ENCODE measurements around the gene DNAH10.

The DNAH10 gene

DNA sequence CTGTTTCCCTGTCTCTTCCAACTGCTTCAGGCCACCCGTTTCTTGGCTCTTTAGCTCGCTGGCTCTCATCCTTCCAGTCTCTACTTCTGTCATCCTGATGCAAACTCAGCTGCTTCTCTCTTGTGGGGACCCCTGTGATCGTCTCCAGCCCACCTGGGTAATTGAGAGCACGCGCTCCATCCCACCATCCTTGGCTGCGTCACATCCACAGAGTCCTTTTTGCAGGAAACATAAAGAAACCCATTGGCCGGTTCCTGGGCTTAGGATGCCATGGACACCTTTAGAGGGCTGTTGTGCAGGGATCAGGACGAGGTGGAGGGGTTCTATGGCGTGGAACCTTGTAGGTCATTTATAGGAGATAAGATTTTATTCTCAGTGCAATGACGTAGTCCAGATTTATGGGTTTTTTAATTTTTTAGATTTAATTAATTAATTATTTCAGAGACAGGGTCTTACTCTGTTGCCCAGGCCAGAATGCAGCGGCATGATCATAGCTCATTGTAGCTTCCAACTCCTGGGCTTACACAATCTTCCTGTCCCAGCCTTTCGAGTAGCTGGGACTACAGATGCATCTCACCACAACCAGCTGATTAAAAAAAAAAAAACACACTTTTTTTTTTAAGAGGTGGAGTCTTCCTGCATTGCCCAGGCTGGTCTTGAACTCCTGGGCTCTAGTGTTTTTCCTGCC lies 127.9 kb downstream of the DNAH10 start:
- no peak for DNase-seq

DNA sequence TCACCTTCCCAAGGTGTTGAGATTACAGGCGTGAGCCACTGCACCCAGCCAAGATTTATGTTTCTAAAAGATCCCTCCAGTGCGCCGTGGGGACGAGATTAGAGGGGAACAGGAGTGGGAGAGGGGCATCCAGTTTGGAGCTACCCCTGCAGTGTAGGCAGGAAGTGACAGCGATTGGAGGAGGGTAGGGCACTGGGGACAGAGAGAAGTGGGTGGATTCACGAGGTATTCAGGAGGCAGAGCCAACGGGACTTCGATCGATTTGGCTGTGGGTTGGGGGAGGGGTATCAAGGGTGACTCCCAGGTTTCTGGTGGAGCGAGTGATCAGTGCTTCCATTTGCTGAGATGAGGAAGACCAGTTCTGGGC lies 128.4 kb downstream of the DNAH10 start:
- no peak for DNase-seq

DNA sequence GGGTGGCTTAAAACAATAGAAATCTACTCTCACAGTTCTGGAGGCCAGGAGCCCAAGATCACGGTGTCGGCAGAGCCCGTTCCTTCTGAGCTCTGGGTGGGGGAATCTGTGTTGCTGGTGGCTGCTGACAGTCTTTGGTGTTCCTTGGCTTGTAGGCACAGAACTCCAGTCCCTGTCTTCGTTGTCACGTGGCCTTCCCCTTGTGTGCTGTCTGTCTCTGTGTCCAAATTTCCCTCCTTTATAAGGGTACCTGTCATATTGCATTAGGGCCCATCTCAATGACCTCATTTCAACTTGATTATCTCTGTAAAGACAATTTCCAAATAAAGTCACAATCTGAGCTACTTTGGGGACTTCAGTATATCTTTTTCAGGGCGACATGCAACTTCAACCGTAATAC lies 128.9 kb downstream of the DNAH10 start:
- no peak for DNase-seq

DNA sequence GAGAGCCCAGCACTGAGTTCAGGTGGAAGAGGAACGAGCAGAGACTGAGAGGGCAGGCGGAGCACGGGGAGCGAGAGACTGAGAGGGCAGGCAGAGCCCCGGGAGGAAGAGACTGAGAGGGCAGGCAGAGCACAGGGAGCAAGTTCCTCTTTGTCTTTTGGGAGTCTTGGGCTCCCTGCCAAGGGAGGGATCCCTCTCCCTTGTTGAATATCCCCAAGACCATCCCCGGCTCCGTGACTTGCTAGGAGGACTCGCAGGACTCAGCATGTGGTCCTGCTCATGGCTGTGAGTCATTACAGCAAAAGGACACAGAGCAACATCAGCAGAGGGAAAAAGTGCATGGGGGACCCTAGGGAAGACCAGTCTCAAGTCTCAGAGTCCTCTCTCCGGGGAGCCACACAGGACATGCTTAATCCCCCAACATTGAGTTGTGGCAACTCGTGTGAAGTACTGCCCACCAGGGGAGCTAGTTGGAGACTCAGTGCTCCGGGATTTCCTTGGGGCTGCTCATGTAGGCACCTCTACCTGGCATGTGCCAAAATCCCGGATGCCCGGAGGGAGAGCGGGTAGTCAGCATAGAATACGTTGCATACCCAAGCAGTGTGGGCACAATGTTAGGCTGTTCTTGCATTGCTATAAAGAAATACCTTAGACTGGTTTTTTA lies 129.5 kb downstream of the DNAH10 start:
- no peak for DNase-seq

DNA sequence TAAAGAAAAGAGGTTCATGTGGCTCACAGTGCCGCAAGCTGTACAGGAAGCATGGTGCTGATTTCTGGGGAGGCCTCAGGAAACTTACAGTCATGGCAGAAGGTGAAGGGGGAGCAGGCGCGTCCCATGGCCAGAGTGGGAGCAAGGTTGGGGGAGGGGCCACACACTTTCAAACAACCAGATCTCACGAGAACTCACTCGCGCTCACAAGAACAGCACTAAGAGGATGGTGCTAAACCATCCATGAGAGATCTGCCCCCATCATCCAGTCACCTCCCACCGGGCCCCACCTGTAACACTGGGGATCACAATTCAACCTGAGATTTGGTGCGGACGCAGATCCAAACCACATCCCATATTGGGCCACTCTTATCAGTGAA lies 130.1 kb downstream of the DNAH10 start:
- no peak for DNase-seq

DNA sequence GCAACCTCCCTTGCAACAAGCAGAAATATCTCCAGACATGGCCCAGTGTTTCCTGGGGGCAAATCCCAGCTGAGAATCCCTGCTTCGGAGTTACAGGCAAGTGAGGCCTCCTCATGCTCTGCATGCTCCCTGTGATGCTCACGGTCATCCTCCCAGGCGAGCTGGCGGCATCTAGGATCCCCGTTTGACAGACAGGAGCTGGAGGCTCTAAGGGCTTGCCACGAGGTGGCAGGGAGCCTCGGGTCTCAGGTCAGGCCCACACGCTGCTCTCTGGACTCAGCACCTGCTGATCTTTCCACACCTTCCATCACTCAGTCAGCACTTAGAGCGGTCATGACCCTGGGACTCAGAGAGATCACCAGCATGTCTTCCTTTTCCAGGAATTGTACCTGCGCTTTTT lies 130.8 kb downstream of the DNAH10 start:
- DNase-seq = no peak

DNA sequence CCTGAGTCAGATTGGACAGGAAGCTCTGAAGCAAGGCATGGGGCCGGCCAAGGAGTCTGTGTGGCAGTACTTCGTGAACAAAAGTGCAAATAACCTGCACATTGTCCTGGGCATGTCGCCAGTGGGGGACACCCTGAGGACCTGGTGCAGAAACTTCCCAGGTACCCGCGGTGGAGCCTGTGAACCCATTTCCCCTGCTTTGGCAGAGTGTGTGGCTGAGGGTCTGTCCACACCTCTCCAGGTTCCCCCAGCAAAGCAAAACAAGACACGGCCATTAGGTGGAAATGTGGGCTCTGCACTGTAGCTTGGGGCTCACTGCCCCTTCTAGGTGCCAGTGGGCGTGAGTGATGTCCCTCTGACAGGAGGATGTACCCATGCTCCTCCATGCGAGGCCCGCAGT lies 131.2 kb downstream of the DNAH10 start:
- DNase-seq = no peak

DNA sequence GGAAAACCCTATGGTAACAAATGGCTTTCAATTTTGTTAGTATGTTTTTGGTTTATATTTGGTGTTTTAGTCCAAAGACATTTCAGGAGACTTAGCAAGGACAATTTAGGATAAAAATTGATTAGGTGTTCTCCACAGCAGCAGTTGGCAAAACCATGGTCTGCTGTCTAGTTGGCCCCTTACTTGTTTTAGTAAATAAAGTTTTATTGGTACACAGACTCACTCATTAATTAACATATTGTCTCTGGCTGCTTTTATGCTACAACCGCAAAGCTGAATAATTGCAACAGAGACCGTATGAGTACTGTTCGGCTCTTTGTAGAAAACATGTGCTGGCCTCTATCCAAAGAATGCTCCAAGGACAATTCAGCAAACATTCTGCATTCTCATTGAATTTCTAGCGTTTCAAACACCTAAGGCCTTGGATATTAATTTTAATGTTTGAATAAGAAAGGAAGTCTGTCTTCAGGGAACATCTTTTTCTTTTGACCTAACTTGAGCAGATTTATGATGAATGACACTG lies 132.8 kb downstream of the DNAH10 start:
- no peak for DNase-seq

DNA sequence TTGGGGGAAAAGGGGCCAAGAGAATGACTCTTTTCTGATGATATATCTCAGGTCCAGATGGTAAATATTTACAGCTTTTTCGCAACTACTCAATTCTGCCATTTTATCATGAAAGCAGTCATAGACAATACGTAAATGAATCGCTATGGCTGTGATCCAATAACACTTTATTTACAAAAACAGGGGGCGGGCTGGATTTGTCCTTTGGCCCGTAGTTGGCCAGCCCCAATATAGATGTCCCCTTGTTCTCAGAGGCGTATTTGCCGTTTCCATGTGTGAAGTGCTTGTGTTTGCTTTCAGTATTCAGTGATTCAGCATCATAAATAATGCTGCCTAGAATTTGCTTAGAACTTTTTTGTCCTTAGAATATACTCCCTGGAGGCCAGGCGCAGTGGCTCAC lies 133.3 kb downstream of the DNAH10 start:
- DNase-seq = no peak

DNA sequence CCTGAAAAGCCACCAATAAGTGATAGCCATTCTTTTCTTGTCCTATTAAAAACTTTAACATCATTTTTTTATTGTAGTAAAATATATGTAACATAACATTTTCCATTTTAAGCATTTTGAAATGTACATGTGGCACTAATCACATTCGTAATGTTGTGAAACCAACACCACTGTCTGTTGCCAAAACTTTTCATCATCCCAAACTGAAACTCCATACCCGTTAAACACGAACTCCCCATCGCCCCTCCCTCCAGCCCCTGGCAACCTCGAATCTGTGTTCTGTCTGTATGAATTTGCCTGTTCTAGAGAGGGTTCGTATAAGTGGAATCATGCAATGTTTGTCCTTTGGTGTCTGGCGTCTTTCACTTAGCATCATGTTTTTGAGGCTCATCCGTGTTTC lies 134.7 kb downstream of the DNAH10 start:
- no peak for DNase-seq

DNA sequence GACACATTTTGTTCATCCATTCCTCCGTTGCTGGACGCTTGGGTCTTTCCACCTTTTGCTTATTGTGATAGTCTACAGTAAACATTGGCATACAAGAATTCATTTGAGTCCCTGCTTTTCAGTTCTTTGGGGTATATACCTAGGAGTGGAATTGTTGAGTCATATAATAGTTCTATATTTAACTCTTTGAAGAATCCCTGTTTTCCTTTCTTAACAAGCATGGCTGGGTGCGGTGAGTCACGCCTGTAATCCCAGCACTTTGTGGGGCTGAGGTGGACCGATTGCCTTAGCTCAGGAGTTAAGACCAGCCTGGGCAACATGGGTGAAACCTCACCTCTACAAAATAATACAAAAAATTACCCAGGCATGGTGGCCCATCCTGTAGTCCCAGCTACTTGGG lies 135.1 kb downstream of the DNAH10 start:
- no peak for DNase-seq

DNA sequence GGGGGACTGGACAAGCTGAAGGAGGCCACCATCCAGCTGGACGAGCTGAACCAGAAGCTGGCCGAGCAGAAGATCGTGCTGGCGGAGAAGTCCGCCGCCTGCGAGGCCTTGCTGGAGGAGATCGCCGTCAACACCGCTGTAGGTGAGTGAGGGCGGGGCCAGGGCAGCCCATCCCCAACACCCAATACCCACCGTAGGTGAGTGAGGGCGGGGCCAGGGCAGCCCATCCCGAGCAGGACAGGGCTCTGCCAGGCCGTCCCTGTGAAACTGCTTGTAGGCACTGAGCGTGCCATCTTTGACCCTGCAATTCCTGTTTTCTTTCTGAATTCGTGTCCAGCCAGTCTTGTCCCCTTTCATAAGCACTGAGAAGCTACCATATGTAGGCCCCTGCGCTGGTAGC lies 136.6 kb downstream of the DNAH10 start:
- no peak for DNase-seq

DNA sequence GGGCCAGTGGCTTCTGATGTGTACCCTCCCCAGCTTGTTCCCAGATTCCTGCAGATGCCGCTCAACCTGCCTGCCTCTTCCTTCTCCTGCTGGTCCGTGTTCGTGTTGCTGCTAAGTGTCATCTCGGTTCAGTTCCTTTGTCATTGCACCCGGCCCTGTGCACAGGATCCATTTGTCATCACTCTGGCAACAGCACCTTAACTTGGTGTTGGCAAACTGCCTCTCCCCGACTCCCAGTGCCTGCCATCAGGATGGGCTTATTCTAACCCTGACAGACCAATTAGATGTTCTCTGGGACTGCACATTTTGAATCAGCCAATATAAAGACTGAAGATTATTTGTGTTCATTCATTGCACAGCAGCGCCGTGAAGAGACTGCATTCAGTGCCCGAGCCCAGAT lies 137.3 kb downstream of the DNAH10 start:
- DNase-seq = no peak

DNA sequence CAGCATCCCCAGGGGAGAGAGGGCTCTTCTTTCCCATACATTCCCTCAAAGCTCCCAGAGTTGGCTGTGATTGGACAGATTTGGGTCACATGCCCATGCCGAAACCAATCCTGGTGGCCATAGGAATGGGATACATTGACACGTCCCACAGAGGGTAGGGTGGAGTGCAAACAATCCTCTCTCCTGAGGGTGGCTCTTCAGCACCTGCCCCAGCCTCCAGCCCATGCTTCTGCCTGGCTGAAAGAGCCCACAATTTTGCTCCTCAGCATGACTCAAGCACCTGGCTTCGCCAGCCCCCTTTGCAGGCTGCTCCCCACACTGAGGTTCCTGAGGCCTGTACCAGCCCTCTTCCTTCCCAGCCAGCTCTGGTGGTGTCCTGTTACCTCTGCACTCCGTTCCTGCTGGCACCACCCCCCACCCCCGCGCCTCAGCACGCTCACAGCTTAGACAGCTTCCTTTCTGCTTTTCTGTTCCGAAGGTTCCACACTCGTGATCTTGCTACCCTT lies 138.8 kb downstream of the DNAH10 start:
- peak in 1 of 2 experiments; percentile 20 for DNase-seq

DNA sequence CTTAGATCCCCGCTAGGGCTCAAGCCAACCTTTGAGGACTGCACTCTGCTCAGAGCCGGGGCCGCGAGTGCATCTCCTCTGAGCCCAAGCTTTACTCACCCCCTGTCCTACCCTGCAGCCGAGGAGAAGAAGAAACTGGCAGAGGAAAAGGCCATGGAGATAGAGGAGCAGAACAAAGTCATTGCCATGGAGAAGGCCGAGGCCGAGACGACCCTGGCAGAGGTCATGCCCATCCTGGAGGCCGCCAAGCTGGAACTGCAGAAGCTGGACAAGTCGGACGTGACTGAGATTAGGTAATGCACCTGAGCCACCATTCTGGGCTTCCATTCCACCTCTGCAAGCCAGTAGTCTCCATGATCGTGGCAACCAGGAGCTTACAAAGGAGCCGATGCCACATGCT lies 140.7 kb downstream of the DNAH10 start:
- DNase-seq = no peak

DNA sequence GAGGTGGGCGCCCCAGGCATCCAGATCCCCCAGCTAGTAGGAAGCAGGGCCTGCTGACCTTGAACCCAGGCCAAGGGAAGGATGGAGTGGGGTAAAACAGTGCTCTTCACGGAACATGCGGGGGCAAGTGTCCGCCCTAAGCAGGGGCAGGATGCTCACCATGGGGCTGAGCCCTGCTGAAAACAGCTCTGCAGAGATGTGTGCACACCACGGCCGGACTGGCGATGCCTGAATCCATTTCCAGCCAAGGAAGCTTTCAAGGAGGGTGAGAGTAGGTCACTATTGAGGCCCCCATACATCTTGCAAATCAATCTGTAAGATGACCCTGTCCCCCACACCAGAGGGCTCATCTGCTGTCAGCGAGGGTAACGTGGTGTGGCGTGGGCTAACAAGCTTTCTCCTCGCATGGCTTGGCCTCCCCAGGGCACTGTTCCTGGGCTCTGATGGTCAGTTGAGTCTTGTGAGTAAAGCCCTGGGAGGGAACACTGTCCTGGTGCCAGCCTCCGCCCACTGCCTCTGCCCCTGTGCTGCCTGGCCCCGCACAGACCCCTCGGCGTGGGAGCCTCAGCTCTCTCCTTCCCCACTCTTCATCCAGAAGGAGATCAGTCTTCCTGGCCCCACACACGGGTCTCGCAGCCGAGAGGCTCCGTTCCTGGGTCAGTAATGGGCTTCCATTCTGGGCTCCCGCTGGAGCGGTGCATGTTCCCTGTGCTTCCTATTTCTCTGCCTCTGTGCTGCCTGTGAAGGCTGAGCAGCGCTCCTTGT lies 141.4 kb downstream of the DNAH10 start:
- no peak for DNase-seq

DNA sequence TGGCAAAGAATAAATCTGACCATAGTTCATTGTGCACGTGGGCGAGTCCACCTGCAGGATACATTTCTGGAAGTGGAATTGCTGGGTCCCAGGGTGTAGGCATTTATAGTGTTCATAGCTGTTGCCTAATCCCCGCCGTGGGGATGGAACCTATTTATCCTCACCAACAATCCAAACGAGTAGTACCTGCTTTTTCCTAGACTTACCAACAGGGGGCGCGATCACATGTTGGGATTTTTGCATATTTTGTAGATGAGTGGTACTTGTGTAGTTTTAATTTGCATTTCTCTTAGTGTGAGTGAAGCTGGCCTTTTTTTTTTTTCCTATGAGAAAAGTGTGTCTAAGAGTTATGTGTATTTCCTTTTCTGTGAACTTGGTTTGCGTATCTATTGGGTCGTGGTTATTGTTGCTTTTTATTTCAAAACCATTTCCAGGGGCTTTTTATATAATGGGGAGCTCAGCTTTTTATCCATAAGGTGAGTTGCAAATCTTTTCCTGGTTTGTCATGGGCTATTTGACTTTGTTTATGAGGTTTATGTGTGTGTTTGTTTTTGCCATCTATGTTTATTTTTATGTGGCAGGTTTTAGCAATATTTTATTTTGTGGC lies 143.3 kb downstream of the DNAH10 start:
- peak in 1 of 2 experiments; percentile 38 for DNase-seq

DNA sequence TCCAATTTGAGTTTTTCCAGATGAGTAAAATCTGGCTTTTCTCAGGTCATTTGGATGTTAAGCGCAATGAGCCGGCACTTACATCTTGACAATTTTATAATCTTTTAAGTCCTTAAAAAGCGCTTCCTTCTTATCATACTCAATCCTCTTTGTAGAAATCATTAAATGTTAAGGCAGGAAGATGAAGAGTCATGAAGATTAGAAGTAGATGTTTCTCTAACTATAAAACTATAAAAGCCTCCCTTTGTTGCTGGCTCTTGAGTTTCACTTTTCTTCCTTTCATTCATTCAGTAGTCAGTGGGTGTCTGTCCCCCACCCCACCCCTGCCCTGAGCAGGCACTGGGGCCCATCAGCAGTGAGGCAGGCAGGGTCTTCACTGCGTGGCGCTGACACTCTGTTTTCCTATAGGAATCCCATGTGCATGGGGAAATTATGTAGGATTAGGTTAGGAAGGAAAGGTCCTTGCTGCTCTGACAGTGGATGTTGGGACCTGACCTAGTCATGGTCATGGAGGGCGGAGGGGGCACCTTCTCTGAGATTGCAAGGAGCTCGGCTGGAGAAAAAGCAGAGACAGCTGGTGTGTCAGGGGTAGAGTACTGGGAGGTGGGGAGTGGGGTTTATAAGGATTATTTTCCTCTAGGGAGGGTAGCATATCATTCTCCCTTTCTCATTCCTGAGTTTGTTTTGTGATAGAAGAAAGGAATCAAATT lies 144.8 kb downstream of the DNAH10 start:
- DNase-seq = peak; percentile 54 to 77

DNA sequence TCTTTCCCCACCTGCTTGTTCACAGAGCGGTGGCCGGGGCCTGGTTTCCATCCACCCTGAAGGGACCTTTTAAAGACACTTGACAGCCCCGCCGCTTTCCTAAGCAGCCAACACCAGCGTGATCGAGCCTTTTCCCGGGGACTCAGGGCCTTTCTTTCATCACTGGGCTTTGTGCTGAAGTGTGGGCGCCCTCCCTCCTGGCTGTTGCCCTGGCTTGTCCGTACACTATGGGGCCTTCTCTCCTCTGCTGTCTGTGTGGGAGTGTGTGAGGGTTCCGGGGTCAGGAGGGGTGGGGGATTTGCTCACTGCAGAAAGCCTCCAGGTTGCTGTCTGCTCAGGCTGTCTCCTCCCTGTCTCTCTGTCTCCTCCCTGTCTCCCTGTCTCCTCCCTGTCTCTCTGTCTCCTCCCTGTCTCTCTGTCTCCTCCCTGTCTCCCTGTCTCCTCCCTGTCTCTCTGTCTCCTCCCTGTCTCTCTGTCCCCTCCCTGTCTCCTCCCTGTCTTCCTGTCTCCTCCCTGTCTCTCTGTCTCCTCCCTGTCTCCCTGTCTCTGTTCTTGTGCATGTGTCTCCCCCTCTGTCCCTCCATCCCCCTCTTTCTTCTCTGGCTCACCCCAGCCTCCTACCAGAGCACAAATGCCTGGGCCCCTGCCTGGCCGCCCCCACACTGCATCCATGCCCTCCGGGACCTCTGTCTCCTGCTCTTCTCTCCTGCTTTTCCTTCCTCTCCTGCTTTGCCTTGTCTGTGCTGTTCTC lies 145.8 kb downstream of the DNAH10 start:
- DNase-seq = no peak

DNA sequence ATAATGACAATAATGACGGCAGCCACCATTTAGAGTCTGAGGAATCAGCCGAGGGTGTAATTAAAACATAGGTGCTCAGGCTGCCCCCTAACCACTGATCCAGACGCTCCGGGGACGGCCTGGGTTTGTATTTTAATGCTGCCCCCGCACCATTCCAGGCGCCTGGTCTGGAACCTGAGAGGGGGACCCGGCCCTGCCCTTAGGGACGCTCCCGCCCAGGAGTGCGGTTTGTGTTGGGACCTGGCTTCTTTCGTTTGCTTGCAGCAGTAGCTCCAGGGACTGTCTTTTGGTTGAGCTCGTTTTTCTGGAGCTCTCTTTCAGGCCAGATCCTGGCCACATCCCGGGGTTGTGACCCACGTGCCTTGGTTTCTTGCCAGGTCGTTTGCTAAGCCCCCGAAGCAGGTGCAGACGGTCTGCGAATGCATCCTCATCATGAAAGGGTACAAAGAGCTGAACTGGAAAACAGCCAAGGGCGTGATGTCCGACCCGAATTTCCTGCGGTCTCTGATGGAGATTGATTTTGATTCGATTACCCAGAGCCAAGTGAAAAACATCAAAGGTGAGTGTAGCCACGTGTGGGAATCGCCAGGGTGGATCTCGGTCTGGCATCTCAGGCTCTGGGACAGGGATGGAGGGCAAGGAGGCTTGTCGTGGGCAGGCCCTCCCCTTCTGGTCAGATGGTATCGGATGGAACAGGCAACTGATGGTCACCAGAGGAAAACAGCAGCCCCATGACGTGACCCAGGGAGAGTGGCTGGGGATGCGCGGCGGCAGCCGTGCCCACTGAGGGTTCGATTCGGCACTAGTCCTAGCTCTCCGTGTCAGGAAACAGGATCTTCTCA lies 147.0 kb downstream of the DNAH10 start:
- no peak for DNase-seq

DNA sequence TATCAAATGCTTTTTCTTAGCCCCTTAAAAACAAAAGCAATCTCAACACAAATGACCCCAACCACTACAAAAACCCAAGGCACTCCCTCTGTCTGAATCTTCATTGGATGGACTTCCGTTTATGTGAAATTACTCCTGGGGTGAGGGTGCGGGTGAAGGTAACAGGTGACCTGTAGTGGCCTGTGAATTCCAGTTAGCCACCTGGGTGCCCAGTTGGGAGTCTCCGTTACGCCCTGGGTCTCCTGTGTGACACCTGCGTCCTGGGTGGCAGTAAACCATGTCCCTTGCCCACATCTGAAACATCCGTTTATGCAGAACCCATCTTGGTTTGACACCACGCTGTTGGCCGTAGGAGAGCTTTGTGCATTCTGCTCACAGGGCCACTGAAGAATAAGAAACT lies 148.0 kb downstream of the DNAH10 start:
- DNase-seq = no peak

All from NCI-H524 (cell line).